IMR-90 (cell line): ENCODE measurements around the gene TRIM71. TPM values are rescaled to one million over a fixed set of nuclear protein-coding genes. Genes with fewer than 3 reads are reported as not detected.

Experiments used
- ATAC-seq: fragments of 200-7000 bp; cut with Tn5 transposase; 2 replicates; pipeline ENCODE4 v1.9.1; 2020; ENCODE audit warnings: low read depth, mild to moderate bottlenecking, moderate library complexity
- BruUV-seq: library from RNA; stranded (reverse); fragments of 400-500 nt; replicated peaks from 2 replicates; lab custom pipeline; 2021; lab: Mats Ljungman, UMichigan
- CTCF ChIA-PET: fragments of 300-600 bp; formaldehyde crosslinking; extraction: SDS; loops from one replicate; lab custom pipeline; 2021; ENCODE audit warnings: antibody characterized with exemption; lab: Yijun Ruan, JAX
- POLR2A ChIA-PET: fragments of 300-600 bp; sonication (Branson Sonifier 250); formaldehyde crosslinking; loops from one replicate; lab custom pipeline; 2022; ENCODE audit warnings: antibody characterized with exemption; ENCODE audit not compliant: unreplicated experiment; lab: Charles Lee
- DNase-seq: peaks from one replicate; pipeline ENCODE4 v3.0.0; 2013
- H2AFZ ChIP-seq: replicated peaks from 2 replicates; pipeline ENCODE3; 2013; ENCODE audit warnings: low read length, mild to moderate bottlenecking; ENCODE audit not compliant: poor library complexity
- H2AK5ac ChIP-seq: 2 replicates; pipeline ENCODE4 v1.6.1; 2013; ENCODE audit warnings: low read depth, low read length, inconsistent platforms
- H2AK9ac ChIP-seq: replicated peaks from 2 replicates; pipeline ENCODE3; 2013; ENCODE audit warnings: mild to moderate bottlenecking, low read depth, low read length, moderate library complexity; ENCODE audit not compliant: poor library complexity
- H2BK120ac ChIP-seq: 2 replicates; pipeline ENCODE4 v1.6.1; 2013; ENCODE audit warnings: low read depth, low read length, inconsistent platforms
- H2BK15ac ChIP-seq: 3 replicates; pipeline ENCODE4 v1.6.1; 2013; ENCODE audit warnings: low read depth, low read length, inconsistent platforms
- H2BK20ac ChIP-seq: 2 replicates; pipeline ENCODE4 v1.6.1; 2013; ENCODE audit warnings: low read depth, mild to moderate bottlenecking, inconsistent platforms, low read length, moderate library complexity
- H2BK5ac ChIP-seq: 2 replicates; pipeline ENCODE4 v1.6.1; 2013; ENCODE audit warnings: mild to moderate bottlenecking, low read depth, low read length, inconsistent platforms; ENCODE audit not compliant: poor library complexity, severe bottlenecking
- H3K14ac ChIP-seq: replicated peaks from 2 replicates; pipeline ENCODE4 v1.6.1; 2013; ENCODE audit warnings: low read depth, low read length, inconsistent platforms
- H3K18ac ChIP-seq: 2 replicates; pipeline ENCODE4 v1.6.1; 2013; ENCODE audit warnings: low read depth, low read length, control low read depth
- H3K23ac ChIP-seq: 2 replicates; pipeline ENCODE4 v1.6.1; 2013; ENCODE audit warnings: low read depth, low read length, inconsistent platforms
- H3K27ac ChIP-seq: 2 replicates; pipeline ENCODE4 v1.5.1; 2013; ENCODE audit warnings: mild to moderate bottlenecking, control low read depth, low read length; ENCODE audit not compliant: insufficient read depth
- H3K27me3 ChIP-seq: 2 replicates; pipeline ENCODE4 v1.6.1; 2013; ENCODE audit warnings: low read length; ENCODE audit not compliant: control insufficient read depth, insufficient read depth
- H3K36me3 ChIP-seq: 2 replicates; pipeline ENCODE4 v1.6.1; 2013; ENCODE audit warnings: low read length, mixed read lengths; ENCODE audit not compliant: control insufficient read depth, insufficient read depth
- H3K4ac ChIP-seq: 2 replicates; pipeline ENCODE4 v1.6.1; 2013; ENCODE audit warnings: low read depth, low read length, inconsistent platforms
- H3K4me1 ChIP-seq: 2 replicates; pipeline ENCODE4 v1.6.1; 2013; ENCODE audit warnings: low read length, mixed read lengths; ENCODE audit not compliant: control insufficient read depth, insufficient read depth
- H3K4me2 ChIP-seq: 2 replicates; pipeline ENCODE4 v1.6.1; 2013; ENCODE audit warnings: low read depth, mild to moderate bottlenecking, control low read depth, low read length, moderate library complexity
- H3K4me3 ChIP-seq: 2 replicates; pipeline ENCODE4 v1.5.1; 2013; ENCODE audit warnings: low read depth, mild to moderate bottlenecking, control low read depth, low read length, moderate library complexity; ENCODE audit not compliant: insufficient read depth
- H3K56ac ChIP-seq: 2 replicates; pipeline ENCODE4 v1.6.1; 2013; ENCODE audit warnings: low read length, inconsistent platforms; ENCODE audit not compliant: insufficient read depth; ENCODE audit errors: extremely low read depth
- H3K79me1 ChIP-seq, 2 experiments: 2 replicates each; pipeline ENCODE4 v1.6.1; 2013; ENCODE audit warnings: low read length in 2 of 2, inconsistent platforms in 1 of 2, low read depth in 1 of 2
- H3K9ac ChIP-seq: 2 replicates; pipeline ENCODE4 v1.6.1; 2013; ENCODE audit warnings: low read depth, low read length, control low read depth
- H3K9me1 ChIP-seq: 2 replicates; pipeline ENCODE4 v1.6.1; 2013; ENCODE audit warnings: low read length, inconsistent platforms; ENCODE audit not compliant: insufficient read depth
- H3K9me3 ChIP-seq: 2 replicates; pipeline ENCODE4 v1.6.1; 2013; ENCODE audit warnings: low read length; ENCODE audit not compliant: control insufficient read depth, insufficient read depth
- H4K20me1 ChIP-seq: 2 replicates; pipeline ENCODE4 v1.6.1; 2013; ENCODE audit warnings: low read length, inconsistent platforms; ENCODE audit not compliant: insufficient read depth
- H4K5ac ChIP-seq: 2 replicates; pipeline ENCODE4 v1.6.1; 2013; ENCODE audit warnings: mild to moderate bottlenecking, low read depth, low read length, control low read depth
- H4K8ac ChIP-seq, 2 experiments: 2 replicates each; pipeline ENCODE4 v1.6.1; 2013; ENCODE audit warnings: low read depth in 2 of 2, low read length in 2 of 2, control low read depth in 1 of 2, inconsistent platforms in 1 of 2
- H4K91ac ChIP-seq: 2 replicates; pipeline ENCODE4 v1.6.1; 2013; ENCODE audit warnings: low read depth, low read length, inconsistent platforms; ENCODE audit not compliant: insufficient read depth
- CEBPB ChIP-seq: IDR thresholded peaks from 2 replicates; pipeline ENCODE4 v1.6.1; 2012; ENCODE audit warnings: low read depth, low read length, improper control_type of control experiment
- CHD1 ChIP-seq: IDR thresholded peaks from 2 replicates; pipeline ENCODE4 v1.6.1; 2012; ENCODE audit warnings: low read depth, low read length, improper control_type of control experiment
- FOS ChIP-seq: fragments of 150-350 bp; IDR thresholded peaks from 2 replicates; pipeline ENCODE4 v1.6.1; 2016; ENCODE audit warnings: low read depth, low read length
- MAFK ChIP-seq: IDR thresholded peaks from 2 replicates; pipeline ENCODE4 v1.6.1; 2012; ENCODE audit warnings: low read depth, low read length, improper control_type of control experiment
- MAZ ChIP-seq: IDR thresholded peaks from 2 replicates; pipeline ENCODE4 v1.6.1; 2012; ENCODE audit warnings: low read depth, mild to moderate bottlenecking, low read length, improper control_type of control experiment, moderate library complexity, borderline replicate concordance
- MXI1 ChIP-seq: IDR thresholded peaks from 2 replicates; pipeline ENCODE4 v1.6.1; 2012; ENCODE audit warnings: low read depth, mild to moderate bottlenecking, low read length, moderate library complexity, borderline replicate concordance
- NFE2L2 ChIP-seq: fragments of 150-350 bp; IDR thresholded peaks from 2 replicates; pipeline ENCODE4 v1.6.1; 2016; ENCODE audit warnings: low read depth, mild to moderate bottlenecking, low read length
- POLR2A ChIP-seq: IDR thresholded peaks from 2 replicates; pipeline ENCODE4 v1.6.1; 2012; ENCODE audit warnings: mild to moderate bottlenecking, low read depth, low read length
- RAD21 ChIP-seq: IDR thresholded peaks from 2 replicates; pipeline ENCODE4 v1.6.1; 2012; ENCODE audit warnings: low read length, improper control_type of control experiment
- RCOR1 ChIP-seq: IDR thresholded peaks from 2 replicates; pipeline ENCODE4 v1.6.1; 2012; ENCODE audit warnings: mild to moderate bottlenecking, low read length, improper control_type of control experiment; ENCODE audit not compliant: insufficient replicate concordance
- RFX5 ChIP-seq: IDR thresholded peaks from 2 replicates; pipeline ENCODE4 v1.8.0; 2012; ENCODE audit warnings: low read depth, mild to moderate bottlenecking, low read length, moderate library complexity
- SMC3 ChIP-seq: fragments of 150-350 bp; IDR thresholded peaks from 2 replicates; pipeline ENCODE4 v1.6.1; 2016; ENCODE audit warnings: low read depth, mild to moderate bottlenecking, antibody characterized with exemption, low read length, moderate library complexity
- USF2 ChIP-seq: fragments of 150-350 bp; IDR thresholded peaks from 2 replicates; pipeline ENCODE4 v1.6.1; 2017; ENCODE audit warnings: mild to moderate bottlenecking, antibody characterized with exemption, low read length, low read depth
- WGBS, 2 experiments: methylation state at CpG; one replicate each; pipeline versions ENCODE4 v1.1.5 to v1.1.7; 2013; ENCODE audit warnings: missing lambda C conversion rate in 2 of 2; ENCODE audit not compliant: insufficient read length in 1 of 2; ENCODE audit errors: extremely low coverage in 2 of 2; 5-methylcytosine and 5-hydroxymethylcytosine counted together
- dilution Hi-C: fragments of 300-500 bp; cut with HindIII; formaldehyde crosslinking; loops from one replicate; pipeline ENCODE4 v1.14.3; 2018; ENCODE audit warnings: low sequenced_read_pairs; ENCODE audit not compliant: unreplicated experiment
- in situ Hi-C: fragments of 300-500 bp; cut with MboI; formaldehyde crosslinking; loops from 3 replicates; pipeline ENCODE4 v1.14.3; 2019; ENCODE audit warnings: low sequenced_read_pairs, inconsistent platforms, mixed read lengths
- intact Hi-C: fragments of 100-400 bp; cut with micrococcal nuclease; formaldehyde crosslinking; loops from 2 replicates; pipeline ENCODE4 v1.10.0; 2022
- polyA plus RNA-seq, 3 experiments: library from polyadenylated mRNA; depleted of rRNA; stranded (reverse); fragments of >200 nt; gene quantifications; 2 replicates each; pipeline ENCODE4 v1.2.3, GENCODE V29; 2012; ENCODE audit warnings: low replicate concordance in 1 of 3
- total RNA-seq: library from RNA; depleted of rRNA; stranded (reverse); fragments of >200 nt; gene quantifications from 2 replicates; pipeline ENCODE4 v1.2.3, GENCODE V29; 2012
- TF ChIP-seq, protein P1 (sequence below): conservative IDR thresholded peaks from 2 replicates; pipeline ENCODE4 v1.5.1; 2012; ENCODE audit warnings: mild to moderate bottlenecking, low read depth, low read length, improper control_type of control experiment
- TF ChIP-seq, protein P2 (sequence below): fragments of 150-350 bp; IDR thresholded peaks from 2 replicates; pipeline ENCODE4 v1.6.1; 2016; ENCODE audit warnings: low read depth, mild to moderate bottlenecking, low read length, moderate library complexity, borderline replicate concordance

Gene TRIM71
- total and polyA plus RNA-seq, 2 of the 4 experiments (the other 2 are of a cell fraction) = not detected

DNA sequence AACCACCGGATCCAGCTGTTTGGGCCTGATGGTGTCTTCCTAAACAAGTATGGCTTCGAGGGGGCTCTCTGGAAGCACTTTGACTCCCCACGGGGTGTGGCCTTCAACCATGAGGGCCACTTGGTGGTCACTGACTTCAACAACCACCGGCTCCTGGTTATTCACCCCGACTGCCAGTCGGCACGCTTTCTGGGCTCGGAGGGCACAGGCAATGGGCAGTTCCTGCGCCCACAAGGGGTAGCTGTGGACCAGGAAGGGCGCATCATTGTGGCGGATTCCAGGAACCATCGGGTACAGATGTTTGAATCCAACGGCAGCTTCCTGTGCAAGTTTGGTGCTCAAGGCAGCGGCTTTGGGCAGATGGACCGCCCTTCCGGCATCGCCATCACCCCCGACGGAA is 73.6 kb downstream of the TRIM71 start:
- WGBS, 2 experiments = 80% methylated on average over 13 of the region's 19 CpGs; no CpG with 5 or more reads in 1 of the 2 experiments

More for the DNA sequence above, 73.6 kb downstream of the TRIM71 start:
- BruUV-seq = no TSS peak
- H2BK20ac ChIP-seq = no peak overlapping the region
- H3K4me1 ChIP-seq = no peaks in the 10 kb centered on the region
- peaks cover 30% of the 10 kb centered on the region for H3K27me3 ChIP-seq
- H3K27ac ChIP-seq = no peak overlapping the region
- H3K9ac ChIP-seq = no peak overlapping the region
- dilution Hi-C loops (no loop called here), intact Hi-C loops (no loop called here), in situ Hi-C loops (no loop called here)
- H3K9me1 ChIP-seq = no peaks in the 10 kb centered on the region
- H3K18ac ChIP-seq = no peak overlapping the region
- H4K8ac ChIP-seq = no peak overlapping the region
- no peak overlapping the region for H2AK9ac ChIP-seq
- no peaks in the 10 kb centered on the region for H3K36me3 ChIP-seq
- ATAC-seq (no peak), DNase-seq (no peak)
- no peak overlapping the region for H4K91ac ChIP-seq
- no peak overlapping the region for H3K4me2 ChIP-seq
- H2BK5ac ChIP-seq = no peak overlapping the region
- ChIA-PET CTCF (no interaction called here), POLR2A (no interaction called here)
- no peak overlapping the region for H2BK15ac ChIP-seq
- H3K56ac ChIP-seq = no peak overlapping the region
- no peak overlapping the region for H3K4ac ChIP-seq
- no peak overlapping the region for H3K4me3 ChIP-seq
- no peak for TF ChIP-seq POLR2A
- no peak for TF ChIP-seq FOS
- TF ChIP-seq, protein P1, sequence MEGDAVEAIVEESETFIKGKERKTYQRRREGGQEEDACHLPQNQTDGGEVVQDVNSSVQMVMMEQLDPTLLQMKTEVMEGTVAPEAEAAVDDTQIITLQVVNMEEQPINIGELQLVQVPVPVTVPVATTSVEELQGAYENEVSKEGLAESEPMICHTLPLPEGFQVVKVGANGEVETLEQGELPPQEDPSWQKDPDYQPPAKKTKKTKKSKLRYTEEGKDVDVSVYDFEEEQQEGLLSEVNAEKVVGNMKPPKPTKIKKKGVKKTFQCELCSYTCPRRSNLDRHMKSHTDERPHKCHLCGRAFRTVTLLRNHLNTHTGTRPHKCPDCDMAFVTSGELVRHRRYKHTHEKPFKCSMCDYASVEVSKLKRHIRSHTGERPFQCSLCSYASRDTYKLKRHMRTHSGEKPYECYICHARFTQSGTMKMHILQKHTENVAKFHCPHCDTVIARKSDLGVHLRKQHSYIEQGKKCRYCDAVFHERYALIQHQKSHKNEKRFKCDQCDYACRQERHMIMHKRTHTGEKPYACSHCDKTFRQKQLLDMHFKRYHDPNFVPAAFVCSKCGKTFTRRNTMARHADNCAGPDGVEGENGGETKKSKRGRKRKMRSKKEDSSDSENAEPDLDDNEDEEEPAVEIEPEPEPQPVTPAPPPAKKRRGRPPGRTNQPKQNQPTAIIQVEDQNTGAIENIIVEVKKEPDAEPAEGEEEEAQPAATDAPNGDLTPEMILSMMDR = no peak
- TF ChIP-seq USF2 = no peak
- no peak for TF ChIP-seq MXI1
- TF ChIP-seq RCOR1 = no peak
- no peak for TF ChIP-seq RFX5
- TF ChIP-seq MAFK = no peak
- TF ChIP-seq, protein P2, sequence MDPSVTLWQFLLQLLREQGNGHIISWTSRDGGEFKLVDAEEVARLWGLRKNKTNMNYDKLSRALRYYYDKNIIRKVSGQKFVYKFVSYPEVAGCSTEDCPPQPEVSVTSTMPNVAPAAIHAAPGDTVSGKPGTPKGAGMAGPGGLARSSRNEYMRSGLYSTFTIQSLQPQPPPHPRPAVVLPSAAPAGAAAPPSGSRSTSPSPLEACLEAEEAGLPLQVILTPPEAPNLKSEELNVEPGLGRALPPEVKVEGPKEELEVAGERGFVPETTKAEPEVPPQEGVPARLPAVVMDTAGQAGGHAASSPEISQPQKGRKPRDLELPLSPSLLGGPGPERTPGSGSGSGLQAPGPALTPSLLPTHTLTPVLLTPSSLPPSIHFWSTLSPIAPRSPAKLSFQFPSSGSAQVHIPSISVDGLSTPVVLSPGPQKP = no peak
- TF ChIP-seq NFE2L2 = no peak
- TF ChIP-seq CHD1 = no peak
- TF ChIP-seq MAZ = no peak
- no peak for TF ChIP-seq SMC3
- TF ChIP-seq RAD21 = no peak
- no peak for TF ChIP-seq CEBPB
- no peak overlapping the region for H3K14ac ChIP-seq
- no peaks in the 10 kb centered on the region for H3K9me3 ChIP-seq
- H2BK120ac ChIP-seq = no peak overlapping the region
- H3K79me1 ChIP-seq = no peaks in the 10 kb centered on the region
- no peak overlapping the region for H4K5ac ChIP-seq
- H2AK5ac ChIP-seq = no peak overlapping the region
- no peak overlapping the region for H2AFZ ChIP-seq
- no peak overlapping the region for H3K23ac ChIP-seq
- no peaks in the 10 kb centered on the region for H4K20me1 ChIP-seq
